A172 (cell line): ENCODE measurements around the gene NUDT22. TPM values are rescaled to one million over a fixed set of nuclear protein-coding genes. Genes with fewer than 3 reads are reported as not detected.
"Not testable (repeated sequence)": the region's sequence is repeated elsewhere in the genome, so short reads cannot be mapped to it uniquely, and the experiment has no call there.

Source experiments
- DNase-seq: peaks from one replicate; pipeline ENCODE4 v3.0.0-alpha.2; 2015; ENCODE audit warnings: low spot score
- total RNA-seq: library from RNA; depleted of rRNA; stranded (reverse); fragments of >200 nt; shearing (Covaris generic); gene quantifications from 2 replicates; pipeline ENCODE4 v1.2.3, GENCODE V29; 2014

NUDT22 gene
- total RNA-seq, 1 experiment from 2014 or later, result 49.3 TPM

DNA sequence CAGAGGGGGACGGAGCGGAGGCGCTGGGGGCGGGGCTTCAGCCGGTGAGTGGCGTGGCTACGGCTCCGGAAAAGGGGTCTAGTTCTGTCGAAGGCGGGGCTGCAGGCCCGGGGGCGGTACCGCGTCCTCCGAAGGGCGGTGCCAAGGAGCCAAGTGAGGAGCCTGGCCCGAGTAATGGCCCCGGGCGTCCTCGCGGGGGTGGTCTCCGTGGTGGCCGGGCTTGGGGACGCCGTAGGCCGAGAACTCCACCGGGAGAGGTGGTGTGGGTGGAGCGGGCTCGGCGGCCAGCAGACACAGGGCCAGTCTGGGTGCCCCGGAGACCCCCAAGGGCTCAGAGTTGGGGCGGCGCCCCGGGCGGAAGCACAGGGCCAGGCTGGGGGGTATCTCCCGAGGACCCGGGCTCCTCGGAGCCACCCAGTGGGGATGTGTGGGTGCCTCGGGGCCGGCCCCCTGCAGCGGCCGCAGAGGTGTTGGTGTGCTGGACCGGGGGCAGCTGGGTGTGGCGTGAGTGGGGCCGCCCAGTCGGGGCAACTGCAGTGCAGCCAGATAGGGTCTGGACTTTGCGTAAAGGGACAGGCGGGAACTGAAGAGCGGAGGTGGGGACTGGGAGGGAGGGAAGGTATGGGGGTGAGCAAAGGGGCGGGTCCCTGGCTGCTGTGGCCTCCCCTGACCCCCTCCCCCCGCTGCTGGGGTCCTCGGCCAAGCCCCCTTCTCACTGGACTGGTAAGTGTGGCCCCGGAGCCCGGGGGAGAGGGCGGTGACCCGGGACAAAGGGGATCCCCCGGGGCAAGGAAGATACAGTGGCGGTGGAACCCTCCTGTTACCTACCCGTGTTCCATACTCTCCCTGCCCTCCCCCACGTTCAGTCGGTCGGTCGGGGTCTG is 15.7 kb downstream of the NUDT22 start:
- peak; percentile 96 for DNase-seq

DNA sequence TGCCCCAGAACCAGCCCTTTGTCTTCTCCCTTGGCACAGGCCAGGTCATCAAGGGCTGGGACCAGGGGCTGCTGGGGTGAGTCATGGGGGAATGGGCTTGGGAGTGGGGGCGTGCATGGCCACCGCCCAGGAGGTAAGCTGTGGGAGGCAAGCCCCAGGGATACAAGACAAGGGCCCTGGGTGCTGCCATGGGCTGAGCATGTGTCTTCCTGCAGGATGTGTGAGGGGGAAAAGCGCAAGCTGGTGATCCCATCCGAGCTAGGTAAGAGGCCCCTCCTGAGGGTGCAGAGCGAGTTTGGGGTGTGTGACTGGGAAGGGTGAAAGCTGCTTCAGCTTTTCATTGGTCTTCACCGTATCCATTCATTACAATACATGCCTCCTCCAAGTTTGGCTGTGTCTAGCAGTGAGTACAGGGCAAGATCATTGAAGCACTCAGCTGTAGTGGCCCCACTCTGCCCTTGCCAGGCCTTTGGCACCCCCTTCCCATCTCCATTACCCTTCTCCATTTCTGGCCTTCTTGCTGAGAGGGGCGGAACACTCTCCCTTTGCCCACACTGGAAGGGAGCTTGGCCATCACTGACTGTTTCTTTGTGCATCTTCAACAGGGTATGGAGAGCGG is 17.3 kb downstream of the NUDT22 start:
- DNase-seq, result no peak

DNA sequence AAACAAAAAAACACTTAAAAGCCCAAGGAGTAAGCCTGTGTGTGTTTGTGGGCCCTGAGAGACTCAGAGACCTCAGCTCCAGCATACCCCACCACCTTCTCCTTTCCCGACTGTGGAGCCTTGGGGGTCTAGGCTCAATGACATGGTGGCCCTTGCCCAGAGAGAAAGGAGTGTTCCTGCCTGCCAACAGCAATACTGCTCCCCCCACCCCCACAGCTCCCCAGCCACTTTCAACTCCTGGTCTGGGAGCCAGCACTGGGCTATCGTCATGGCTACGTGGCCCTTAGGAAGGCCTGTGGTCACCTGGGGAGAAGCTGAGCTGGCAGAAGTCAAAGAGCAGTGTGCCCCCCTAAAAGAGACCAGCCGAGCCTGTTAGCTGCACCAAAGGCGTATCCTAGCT is 18.0 kb downstream of the NUDT22 start:
- no peak for DNase-seq

DNA sequence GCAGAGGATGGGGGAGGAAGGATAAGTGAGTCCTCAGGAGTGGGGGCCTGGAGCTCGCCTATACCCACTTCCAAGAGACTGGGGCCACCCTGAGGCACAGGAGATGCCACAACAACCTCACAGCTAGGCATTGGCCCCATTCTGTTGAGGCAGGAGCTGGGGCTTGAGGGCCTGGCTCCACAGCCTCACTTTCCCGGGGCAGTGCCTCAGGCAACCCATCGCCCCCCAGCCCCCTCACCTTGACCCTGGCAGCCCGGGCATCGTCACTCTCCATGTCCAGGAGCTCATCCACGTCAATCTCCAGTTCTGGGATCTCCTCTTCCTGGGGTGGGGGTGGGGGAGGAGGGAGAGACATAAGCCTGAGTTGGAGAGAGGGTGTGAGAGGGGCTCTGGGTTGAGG is 18.9 kb downstream of the NUDT22 start:
- no peak for DNase-seq

DNA sequence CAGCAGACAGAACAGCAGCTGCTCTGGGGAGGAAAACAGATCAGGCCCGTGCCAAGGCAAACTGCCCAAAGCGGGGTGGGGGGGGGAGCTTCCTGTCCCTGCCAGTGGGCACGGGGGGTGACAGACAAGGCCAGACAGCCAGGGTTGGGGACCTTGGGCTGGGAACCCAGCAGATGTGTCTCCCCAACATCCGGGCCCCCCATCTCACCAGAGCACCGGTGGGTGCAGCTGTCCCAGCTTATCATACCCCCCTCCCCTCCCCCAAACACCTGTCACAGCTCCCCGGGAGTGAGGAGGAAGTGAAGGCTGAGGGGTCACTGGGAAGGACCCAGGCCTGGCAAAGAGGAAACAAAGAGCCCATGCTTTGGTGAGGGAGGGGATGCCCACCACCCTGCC is 19.3 kb downstream of the NUDT22 start:
- DNase-seq, result peak; percentile 55

DNA sequence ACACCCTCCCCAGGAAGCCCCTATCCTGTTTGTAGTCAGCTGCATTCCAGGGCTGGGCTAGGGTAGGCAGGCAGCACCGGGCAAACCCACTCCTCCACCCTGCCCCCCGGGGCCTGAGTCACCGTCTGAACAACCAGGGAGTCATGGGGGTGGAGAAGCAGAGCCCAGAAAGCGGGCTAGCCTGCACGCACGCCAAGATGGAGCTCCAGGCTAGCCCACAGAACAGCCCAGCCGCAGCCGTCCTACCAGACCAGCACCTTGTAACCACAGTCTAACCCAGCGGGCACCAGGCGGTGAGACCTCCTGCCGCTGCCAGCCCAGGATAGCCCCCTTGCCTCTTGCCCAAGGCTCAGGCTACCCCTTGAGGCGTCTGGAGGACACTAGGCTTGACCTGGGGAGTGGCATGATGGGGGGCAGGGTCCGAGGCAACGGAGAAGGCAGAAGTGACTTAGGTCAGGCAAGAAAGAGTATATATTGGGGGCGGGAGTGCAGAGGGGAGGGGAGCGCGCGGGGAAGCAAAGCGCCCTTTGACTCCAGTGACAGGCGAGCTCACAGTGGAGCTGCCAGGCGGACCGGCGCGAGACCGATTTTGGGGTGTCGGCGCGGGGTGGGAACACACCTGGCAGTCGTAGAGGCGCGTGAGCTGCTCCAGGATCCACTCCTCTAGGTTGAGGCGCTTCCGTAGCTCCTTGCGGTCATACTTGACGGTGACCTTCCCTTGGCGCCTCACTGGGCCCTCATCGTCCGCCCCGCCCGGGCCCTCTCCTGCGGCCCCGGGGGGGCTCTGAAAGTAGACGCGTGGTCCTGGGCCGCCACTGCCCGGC is 19.9 kb downstream of the NUDT22 start:
- DNase-seq, result peak; percentile 88

DNA sequence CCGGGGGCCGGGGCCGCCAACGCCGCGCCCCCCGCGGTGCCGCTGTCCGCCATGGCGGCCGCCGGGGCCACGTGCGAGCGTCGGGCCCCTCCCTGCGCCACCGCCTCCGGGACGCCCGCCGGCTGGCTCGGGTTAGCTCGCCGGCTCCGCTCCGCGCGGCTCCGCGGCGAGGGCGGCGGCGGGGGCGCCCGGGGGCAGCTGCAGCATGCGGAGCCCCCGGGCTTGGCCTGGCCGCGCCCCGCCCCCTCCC is 20.5 kb downstream of the NUDT22 start:
- DNase-seq, result not testable (repeated sequence)

DNA sequence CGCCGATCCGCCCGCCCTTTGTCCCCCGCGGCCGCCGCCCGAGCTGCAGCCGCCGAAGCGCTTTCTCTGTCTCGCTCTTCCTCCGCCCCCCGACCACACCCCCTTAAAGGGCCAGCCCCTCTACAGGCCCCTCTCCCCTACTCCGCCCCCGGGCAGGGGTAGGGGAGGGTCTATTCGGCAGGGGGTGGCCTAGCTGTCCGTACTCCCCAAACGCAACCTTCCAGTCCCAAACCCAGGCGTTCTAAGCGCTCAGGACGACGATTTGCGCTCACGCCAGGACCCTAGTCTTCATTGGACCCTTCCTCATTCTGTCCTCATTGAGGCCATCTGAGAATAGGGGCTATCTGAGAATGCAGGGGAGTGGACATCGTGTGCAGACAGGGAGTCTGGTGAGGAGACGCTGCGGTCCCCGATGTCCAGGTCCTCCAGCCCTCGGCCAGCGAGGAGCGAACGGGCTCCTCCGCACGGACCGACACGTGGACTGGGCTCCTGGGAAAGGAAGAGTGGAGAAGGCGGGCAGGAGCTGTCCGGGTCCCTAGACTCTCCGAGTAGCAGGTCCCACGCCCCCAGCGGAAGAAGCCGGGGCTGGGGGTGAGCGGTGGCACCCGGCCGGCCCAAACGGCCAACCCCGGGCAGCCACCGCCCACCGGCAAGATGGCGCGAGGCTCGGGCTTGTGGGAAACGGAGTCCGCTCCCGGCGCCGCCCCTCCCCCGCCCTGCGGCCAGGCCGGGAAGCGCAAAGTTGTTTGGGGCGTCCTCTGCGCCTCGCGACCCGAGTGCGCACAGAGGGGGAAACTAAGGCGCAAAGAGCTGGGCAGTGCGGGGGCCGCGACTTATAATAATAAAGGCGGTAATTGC is 21.0 kb downstream of the NUDT22 start, which contains the start of gene PPP1R14B:
PPP1R14B (minus strand) TSS at position 73 of the 858 bp plus-strand sequence. CDS start 270 bp downstream, outside the sequence.
- DNase-seq, result peak; percentile 71

DNA sequence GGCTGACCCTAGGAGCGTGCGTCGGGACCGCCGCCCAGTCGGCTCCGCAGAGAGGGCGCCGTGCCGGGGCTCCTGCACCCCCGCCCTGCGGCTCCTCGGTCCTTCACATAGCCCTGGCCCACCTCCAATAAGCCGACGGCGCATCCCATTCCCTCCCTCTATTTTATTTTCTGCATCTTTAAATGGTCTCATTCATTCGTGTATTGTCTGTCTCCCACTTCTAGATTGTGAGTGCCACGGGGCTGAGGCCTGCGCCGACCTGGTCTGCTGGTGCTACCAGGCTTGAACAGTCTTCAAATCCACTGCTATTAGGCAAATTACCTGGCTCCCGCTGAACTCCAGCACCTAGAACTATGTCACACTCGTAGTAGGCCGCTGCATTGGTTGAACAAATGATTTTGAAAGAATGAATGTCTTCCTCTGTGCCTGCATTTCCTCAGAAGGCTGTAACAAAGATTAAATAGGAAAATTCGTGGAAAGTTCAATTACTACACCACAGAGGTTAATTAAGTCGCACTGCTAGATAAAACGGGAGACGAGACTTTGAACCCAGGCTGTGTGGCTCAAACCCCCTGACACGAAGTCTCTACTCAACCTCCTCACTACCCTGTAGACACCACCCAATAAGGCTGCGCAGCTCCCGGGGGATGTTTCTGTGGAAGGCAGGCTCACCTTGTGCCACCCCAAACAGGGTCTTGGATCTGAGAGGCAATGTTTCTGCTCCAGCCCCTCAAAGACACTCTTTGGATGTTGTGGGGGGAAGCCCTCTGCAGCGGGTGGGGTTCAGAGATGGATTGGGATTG is 21.9 kb downstream of the NUDT22 start:
- no peak for DNase-seq

DNA sequence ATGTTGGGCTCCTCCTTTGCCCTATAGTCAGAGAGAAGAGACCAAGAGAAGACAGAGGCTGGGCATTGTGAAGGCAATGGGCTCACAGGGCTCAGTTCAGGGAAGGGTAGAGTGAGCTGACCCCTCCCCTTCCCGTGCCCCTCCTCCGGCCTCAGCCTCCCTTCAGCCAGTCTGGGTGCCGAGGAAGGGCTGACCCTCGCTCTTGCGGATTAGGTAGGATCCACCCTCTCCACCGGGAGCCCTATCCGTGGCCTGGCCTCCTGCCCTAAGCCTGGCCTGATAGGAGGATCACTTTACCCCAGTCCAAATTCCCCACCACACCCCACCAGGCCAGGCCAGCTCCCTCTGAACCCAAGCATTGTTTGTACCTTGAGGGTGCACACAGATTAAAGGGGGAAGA is 22.5 kb downstream of the NUDT22 start:
- no peak for DNase-seq

DNA sequence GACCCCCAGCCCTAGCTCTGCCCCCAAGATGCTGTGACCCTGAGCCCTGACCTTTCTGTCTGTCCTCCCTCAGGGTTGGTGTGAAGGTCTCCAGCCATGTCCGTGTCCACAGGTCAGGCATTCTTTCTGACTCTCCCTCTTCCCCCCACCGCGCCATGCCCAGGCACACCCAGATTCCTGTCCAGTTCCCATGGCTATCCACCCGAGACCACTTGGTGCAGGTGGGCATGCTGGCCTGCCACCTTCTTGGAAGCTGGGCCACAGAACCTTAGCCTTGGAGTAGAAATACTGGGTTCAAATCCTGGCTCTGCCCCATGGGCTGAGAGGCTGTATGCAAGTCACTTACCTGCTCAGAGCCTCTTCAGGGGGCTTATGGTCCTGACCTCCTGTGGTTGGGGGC is 23.0 kb downstream of the NUDT22 start:
- DNase-seq, result no peak

DNA sequence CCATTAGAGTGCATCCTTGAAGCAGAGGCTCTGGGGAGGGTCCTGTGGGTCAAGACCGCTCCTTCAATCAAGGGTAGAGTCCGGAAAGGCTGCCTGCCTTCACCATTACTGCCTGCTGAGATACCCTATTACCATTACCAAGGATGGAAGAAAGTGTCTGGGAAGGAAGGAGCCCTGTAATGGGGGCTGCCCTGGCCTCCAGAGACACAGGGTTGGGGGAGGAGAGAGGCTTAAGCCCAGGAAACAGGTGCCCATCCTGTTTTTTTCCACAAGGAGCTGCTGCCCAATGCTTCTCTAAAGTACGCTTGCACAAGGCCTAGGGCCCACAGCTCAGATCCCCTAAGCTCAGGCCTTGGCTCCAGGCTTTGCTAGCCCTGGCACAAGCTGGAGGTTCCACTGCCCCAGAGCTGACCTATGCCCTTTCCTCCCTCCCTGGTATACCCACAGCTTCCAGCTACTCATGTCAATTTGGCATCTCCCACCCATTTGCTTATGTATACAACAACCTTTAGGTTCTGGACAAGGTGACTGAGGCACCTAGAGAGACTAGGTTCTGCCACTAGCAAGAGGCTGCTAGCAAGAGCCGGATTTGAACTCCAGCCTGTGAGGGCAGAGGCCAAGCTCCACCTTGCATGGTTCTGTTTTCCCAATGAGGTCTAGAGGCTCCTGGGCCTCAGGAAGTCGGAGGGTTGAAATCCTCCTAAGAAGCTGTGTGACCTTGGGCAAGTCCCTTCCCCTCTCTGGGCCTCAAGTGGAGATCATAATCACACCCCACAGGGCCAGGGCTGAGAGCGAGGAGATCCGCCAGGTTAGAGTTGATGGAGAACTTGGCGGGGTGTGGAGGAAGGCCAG is 23.7 kb downstream of the NUDT22 start:
- no peak for DNase-seq

DNA sequence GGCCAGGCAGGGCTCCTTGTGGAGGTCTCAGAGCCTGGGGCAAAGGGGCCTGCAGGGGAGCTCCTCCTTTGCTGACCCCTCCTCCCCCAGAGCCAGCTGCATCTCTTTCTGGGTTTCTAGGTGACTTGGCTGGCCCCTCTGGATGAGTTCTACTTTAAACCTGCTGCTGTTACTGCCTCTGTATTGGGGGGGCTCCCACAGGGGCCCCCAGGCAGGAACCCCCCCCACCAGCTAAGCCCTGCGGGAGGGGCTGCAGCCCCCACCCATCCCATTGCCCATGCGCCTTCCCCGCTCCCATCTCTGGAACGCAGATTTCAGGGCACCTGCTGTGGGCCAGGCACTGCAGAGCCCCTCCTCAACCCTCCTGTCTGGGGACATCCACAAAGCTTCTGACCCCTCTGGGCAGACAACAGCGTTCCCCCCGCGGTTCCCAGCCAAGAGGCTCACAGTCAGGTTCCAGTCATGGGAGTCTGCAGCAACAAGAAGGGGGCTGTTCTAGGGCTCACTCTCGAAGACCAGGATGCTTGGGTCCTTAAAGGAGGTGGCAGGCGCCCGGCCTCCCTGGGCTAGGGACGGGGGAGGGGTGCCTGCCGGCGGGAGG is 24.4 kb downstream of the NUDT22 start:
- no peak for DNase-seq

DNA sequence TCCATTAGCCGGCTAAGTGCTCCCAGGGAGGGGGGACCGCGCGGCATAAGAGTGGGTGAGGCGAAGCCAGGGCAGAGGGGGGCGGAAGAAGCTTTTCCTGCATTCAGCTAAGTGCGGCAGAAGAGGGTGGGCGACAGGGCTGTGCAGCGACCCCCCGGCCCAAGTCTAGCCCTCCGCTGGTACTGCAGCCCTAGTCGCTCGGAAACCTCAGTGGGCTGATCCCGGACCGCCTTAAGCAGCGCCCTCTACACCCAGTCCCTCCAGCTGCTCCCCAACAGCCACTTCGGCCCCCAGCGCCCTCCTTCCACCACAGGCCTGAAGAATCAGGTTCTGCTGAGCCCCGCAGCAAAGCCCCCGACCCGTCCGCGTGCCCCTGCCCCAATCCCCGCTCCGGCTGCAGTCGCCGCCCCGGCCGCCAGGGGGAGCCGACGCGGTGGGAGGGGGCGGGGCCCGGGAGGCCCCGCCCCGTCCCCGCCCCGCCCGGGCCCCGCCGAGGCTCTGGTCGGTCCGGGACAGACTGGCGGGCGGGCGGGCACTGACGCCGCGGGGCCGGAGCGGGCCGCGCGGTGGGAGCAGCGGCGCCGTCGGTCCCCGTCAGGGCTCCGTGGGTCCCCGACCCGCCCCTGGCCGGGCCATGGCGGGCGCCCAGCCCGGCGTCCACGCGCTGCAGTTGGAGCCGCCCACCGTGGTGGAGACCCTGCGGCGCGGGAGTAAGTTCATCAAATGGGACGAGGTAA is 25.1 kb downstream of the NUDT22 start, which contains the start of gene PLCB3:
PLCB3 (plus strand) TSS at position 515 of the 737 bp plus-strand sequence; CDS start at position 635, 120 bp downstream.
- DNase-seq, result no peak

DNA sequence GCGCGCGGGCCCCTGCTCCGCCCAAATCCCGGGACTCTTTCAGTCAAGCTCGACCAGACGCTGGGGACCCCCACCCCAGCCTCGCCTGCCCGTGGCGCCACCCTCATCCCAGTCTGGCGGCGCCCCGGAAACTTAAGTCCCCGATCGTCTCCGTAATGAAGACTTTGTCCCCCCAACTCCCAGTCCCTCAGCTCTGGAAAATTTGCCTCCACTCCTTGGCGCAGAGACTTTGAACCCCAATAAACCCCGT is 25.6 kb downstream of the NUDT22 start:
- no peak for DNase-seq

DNA sequence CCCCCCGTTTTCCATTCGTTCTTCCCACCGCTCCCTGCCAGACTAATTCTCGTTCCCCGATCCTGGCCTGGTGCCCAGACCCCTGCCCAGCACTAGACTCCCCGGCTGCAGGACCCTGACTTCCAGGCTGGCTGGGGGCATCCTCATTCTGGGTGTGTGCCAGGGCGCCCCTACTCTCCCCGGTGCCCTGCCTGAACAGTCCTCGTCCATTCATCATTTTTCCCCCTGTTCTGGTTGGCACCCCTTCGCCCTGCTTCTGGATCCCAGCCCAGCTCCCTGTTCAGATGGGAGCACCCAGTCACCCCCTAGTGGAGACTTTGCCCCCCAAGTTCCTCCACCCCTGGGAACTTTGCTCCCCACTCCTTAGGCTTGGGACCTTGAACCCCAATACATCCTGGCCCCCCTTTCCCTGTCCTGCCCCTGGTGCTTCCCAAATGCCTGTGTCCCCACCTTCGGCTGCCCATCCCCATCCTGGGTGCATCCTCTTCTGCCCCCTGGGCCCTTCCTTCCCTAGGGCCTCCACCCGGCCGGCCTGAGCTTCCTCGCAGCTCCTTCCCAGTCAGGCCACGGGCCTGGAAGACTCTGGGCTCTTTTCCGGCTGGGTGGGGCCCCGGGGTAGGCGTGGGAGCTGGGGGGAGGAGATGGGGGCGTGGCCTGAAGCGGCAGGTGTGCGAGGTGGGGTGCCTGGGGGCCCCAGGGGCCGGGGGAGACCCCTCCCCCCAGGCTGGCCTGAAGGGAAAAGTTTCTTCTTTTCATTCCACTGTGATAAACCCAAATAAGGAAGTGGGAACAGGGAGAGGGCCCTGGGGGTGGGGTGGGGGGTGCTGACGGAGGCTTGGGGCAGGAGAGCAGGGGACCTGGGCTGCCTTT is 26.2 kb downstream of the NUDT22 start:
- DNase-seq, result peak; percentile 33

DNA sequence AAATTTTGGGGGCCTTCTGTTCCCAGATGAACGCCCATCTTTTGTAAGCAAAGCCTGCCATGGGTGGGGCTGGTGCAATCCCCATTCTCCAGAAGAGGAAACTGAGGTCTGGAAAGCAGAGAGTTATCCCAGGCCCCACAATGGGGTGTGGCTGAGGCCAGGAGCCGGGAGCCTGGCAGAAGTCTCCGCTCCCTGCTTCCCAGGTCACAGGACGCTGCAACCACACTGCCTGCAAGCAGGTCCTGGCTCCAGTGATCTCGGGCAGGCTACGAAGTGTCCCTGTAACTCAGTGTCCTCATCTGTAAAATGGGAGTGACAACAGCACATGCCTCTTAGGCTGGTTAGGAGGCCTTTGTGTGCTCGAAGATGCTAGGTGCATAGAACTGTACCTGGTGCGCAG is 27.0 kb downstream of the NUDT22 start:
- no peak for DNase-seq

DNA sequence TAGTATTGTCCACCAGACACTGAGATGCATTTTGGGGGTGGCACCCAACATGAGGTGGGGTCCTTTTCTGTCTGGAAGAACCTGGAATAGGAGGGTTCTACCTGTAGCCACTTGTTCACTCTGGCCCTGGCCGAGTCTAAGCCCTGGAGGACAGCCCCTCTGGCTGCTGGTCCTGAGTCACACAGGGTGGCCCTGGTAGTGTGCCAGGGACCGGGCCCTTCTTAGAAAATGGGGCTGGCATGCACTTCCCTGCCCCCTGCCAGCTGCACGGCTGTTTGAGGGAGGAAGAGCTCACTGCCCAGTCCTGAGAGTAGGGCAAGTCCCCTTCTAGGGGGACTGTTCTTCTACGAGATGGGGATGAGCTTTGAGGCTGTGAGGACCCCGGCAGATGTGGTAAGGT is 27.4 kb downstream of the NUDT22 start:
- DNase-seq, result no peak
